Suprapubic skin (tissue), 4 donors: ENCODE data around the gene CHMP2A.

Source experiments
- CTCF ChIP-seq, 2 donors: fragments of 200-600 bp in 1 of 2; fragments of 450-650 bp in 1 of 2; sonication (generic) in 1 of 2; IDR thresholded peaks; one replicate each; pipeline ENCODE4 v1.5.1; 2016 to 2019; ENCODE audit warnings: antibody characterized with exemption in 2 of 2, mild to moderate bottlenecking in 1 of 2, moderate library complexity in 1 of 2
- POLR2A ChIP-seq, 2 donors: fragments of 450-650 bp; IDR thresholded peaks; one replicate each; pipeline ENCODE4 v1.6.1; 2017; ENCODE audit warnings: antibody characterized with exemption in 2 of 2, mild to moderate bottlenecking in 2 of 2, moderate library complexity in 2 of 2
- POLR2AphosphoS5 ChIP-seq, 3 donors: sonication (generic); formaldehyde crosslinking; IDR thresholded peaks; one replicate each; pipeline ENCODE4 v1.6.1; 2017; ENCODE audit warnings: antibody characterized with exemption in 3 of 3

- TF ChIP-seq CTCF (IDR thresholded peaks at IDR 0.05) (no peak), POLR2AphosphoS5 (IDR thresholded peaks at IDR 0.05) (no peak), POLR2A (IDR thresholded peaks at IDR 0.05) (no peak)
These were observed 5.3 kb upstream of the CHMP2A start for GRCh38 chr19:58560007-58560887.
